H9 (cell line): ENCODE data around the gene NUP43. TPM values are rescaled to one million over a fixed set of nuclear protein-coding genes. Genes with fewer than 3 reads are reported as not detected.
"Not testable (repeated sequence)": the region's sequence is repeated elsewhere in the genome, so short reads cannot be mapped to it uniquely, and the experiment has no call there.

Experiments used
- DNase-seq: peaks from one replicate; pipeline ENCODE4 v3.0.0-alpha.2; 2017
- H2AFZ ChIP-seq: one replicate; pipeline ENCODE4 v1.6.1; 2013; ENCODE audit warnings: mild to moderate bottlenecking, low read length, control low read depth, moderate library complexity
- H2AK5ac ChIP-seq: 2 replicates; pipeline ENCODE4 v1.6.1; 2013; ENCODE audit warnings: low read length, control low read depth, mixed read lengths; ENCODE audit not compliant: insufficient read length
- H2BK120ac ChIP-seq: one replicate; pipeline ENCODE4 v1.6.1; 2013; ENCODE audit warnings: low read depth, mild to moderate bottlenecking, low read length, control low read depth, inconsistent platforms; ENCODE audit not compliant: poor library complexity, severe bottlenecking
- H2BK12ac ChIP-seq: 2 replicates; pipeline ENCODE4 v1.6.1; 2013; ENCODE audit warnings: low read length, control low read depth, mixed read lengths, low read depth; ENCODE audit not compliant: insufficient read length
- H2BK15ac ChIP-seq: 2 replicates; pipeline ENCODE4 v1.6.1; 2013; ENCODE audit warnings: low read depth, low read length, control low read depth
- H2BK20ac ChIP-seq: one replicate; pipeline ENCODE4 v1.6.1; 2013; ENCODE audit warnings: low read depth, mild to moderate bottlenecking, low read length, control low read depth, inconsistent platforms; ENCODE audit not compliant: poor library complexity, severe bottlenecking
- H2BK5ac ChIP-seq: 2 replicates; pipeline ENCODE4 v1.6.1; 2013; ENCODE audit warnings: low read length, control low read depth, mixed read lengths; ENCODE audit not compliant: insufficient read length
- H3K14ac ChIP-seq: 2 replicates; pipeline ENCODE4 v1.6.1; 2013; ENCODE audit warnings: low read length, control low read depth; ENCODE audit not compliant: insufficient read depth
- H3K18ac ChIP-seq: 2 replicates; pipeline ENCODE4 v1.6.1; 2013; ENCODE audit warnings: low read depth, mild to moderate bottlenecking, mixed read lengths, low read length, control low read depth; ENCODE audit not compliant: insufficient read length
- H3K23ac ChIP-seq: 2 replicates; pipeline ENCODE4 v1.6.1; 2013; ENCODE audit warnings: low read length, control low read depth, mixed read lengths, low read depth; ENCODE audit not compliant: insufficient read length
- H3K23me2 ChIP-seq: 2 replicates; pipeline ENCODE4 v1.6.1; 2013; ENCODE audit warnings: low read depth, mild to moderate bottlenecking, mixed read lengths, low read length, control low read depth; ENCODE audit not compliant: insufficient read length, poor library complexity, severe bottlenecking
- H3K27ac ChIP-seq: 2 replicates; pipeline ENCODE4 v1.5.1; 2013; ENCODE audit warnings: low read length, control low read depth, mixed read lengths, low read depth; ENCODE audit not compliant: insufficient read length
- H3K27me3 ChIP-seq: 2 replicates; pipeline ENCODE4 v1.6.1; 2013; ENCODE audit warnings: low read length, control low read depth, inconsistent platforms; ENCODE audit not compliant: insufficient read depth
- H3K4ac ChIP-seq: 2 replicates; pipeline ENCODE4 v1.6.1; 2013; ENCODE audit warnings: low read depth, mild to moderate bottlenecking, control low read depth, inconsistent platforms, low read length, moderate library complexity
- H3K4me1 ChIP-seq: 2 replicates; pipeline ENCODE4 v1.6.1; 2013; ENCODE audit warnings: low read length, control low read depth, inconsistent platforms; ENCODE audit not compliant: insufficient read depth
- H3K4me2 ChIP-seq: 2 replicates; pipeline ENCODE4 v1.6.1; 2013; ENCODE audit warnings: low read length, control low read depth, mixed read lengths; ENCODE audit not compliant: insufficient read length, insufficient read depth
- H3K56ac ChIP-seq: 2 replicates; pipeline ENCODE4 v1.6.1; 2013; ENCODE audit warnings: low read depth, mild to moderate bottlenecking, mixed read lengths, low read length, control low read depth; ENCODE audit not compliant: insufficient read length
- H3K79me1 ChIP-seq: 2 replicates; pipeline ENCODE4 v1.6.1; 2013; ENCODE audit warnings: low read depth, mild to moderate bottlenecking, moderate library complexity, low read length, control low read depth, inconsistent platforms; ENCODE audit not compliant: insufficient read depth, poor library complexity, severe bottlenecking
- H3K79me2 ChIP-seq: 2 replicates; pipeline ENCODE4 v1.6.1; 2013; ENCODE audit warnings: low read length, control low read depth, inconsistent platforms; ENCODE audit not compliant: insufficient read depth
- H3K9ac ChIP-seq: 2 replicates; pipeline ENCODE4 v1.6.1; 2013; ENCODE audit warnings: low read length, control low read depth, mixed read lengths; ENCODE audit not compliant: insufficient read length; ENCODE audit errors: extremely low read depth
- H3K9me3 ChIP-seq: one replicate; pipeline ENCODE4 v1.6.1; 2013; ENCODE audit warnings: low read depth, low read length, inconsistent platforms; ENCODE audit not compliant: control insufficient read depth
- H3T11ph ChIP-seq: one replicate; pipeline ENCODE4 v1.6.1; 2013; ENCODE audit warnings: mild to moderate bottlenecking, low read length, control low read depth, inconsistent platforms
- H4K20me1 ChIP-seq: one replicate; pipeline ENCODE4 v1.6.1; 2013; ENCODE audit not compliant: control insufficient read depth, insufficient read length, insufficient read depth
- H4K5ac ChIP-seq: 2 replicates; pipeline ENCODE4 v1.6.1; 2013; ENCODE audit warnings: low read depth, mild to moderate bottlenecking, mixed read lengths, low read length, control low read depth; ENCODE audit not compliant: insufficient read length
- H4K8ac ChIP-seq: replicated peaks from 2 replicates; pipeline ENCODE4 v1.6.1; 2013; ENCODE audit warnings: low read length, control low read depth, mixed read lengths, low read depth; ENCODE audit not compliant: insufficient read length
- H4K91ac ChIP-seq: 2 replicates; pipeline ENCODE4 v1.6.1; 2013; ENCODE audit warnings: low read depth, mild to moderate bottlenecking, moderate library complexity, mixed read lengths, low read length, control low read depth; ENCODE audit not compliant: insufficient read length
- H3K27ac Mint-ChIP-seq, 3 experiments: 2 replicates in 2 of 3; 3 replicates in 1 of 3; pipeline ENCODE4 v1.8.0; 2020 to 2021; ENCODE audit warnings: mixed read lengths in 3 of 3, mild to moderate bottlenecking in 1 of 3, moderate library complexity in 1 of 3
- H3K27me3 Mint-ChIP-seq: 2 replicates; pipeline ENCODE4 v1.8.0; 2021; ENCODE audit warnings: low read depth, mild to moderate bottlenecking, moderate library complexity, mixed read lengths
- H3K36me3 Mint-ChIP-seq, 3 experiments: 2 replicates in 2 of 3; 3 replicates in 1 of 3; pipeline ENCODE4 v1.8.0; 2020 to 2021; ENCODE audit warnings: low read depth in 3 of 3, mixed read lengths in 3 of 3; ENCODE audit not compliant: insufficient read depth in 1 of 3
- H3K4me1 Mint-ChIP-seq, 2 experiments: 2 replicates each; pipeline ENCODE4 v1.8.0; 2020; ENCODE audit warnings: mixed read lengths in 2 of 2
- H3K4me3 Mint-ChIP-seq, 2 experiments: 2 replicates in 1 of 2; 3 replicates in 1 of 2; pipeline ENCODE4 v1.8.0; 2020 to 2021; ENCODE audit warnings: mild to moderate bottlenecking in 2 of 2, mixed read lengths in 2 of 2, moderate library complexity in 1 of 2
- H3K9me3 Mint-ChIP-seq, 2 experiments: 2 replicates in 1 of 2; 3 replicates in 1 of 2; pipeline ENCODE4 v1.8.0; 2020; ENCODE audit warnings: mild to moderate bottlenecking in 2 of 2, mixed read lengths in 2 of 2, moderate library complexity in 1 of 2
- CTCF ChIP-seq: fragments of 200-600 bp; sonication (generic); conservative IDR thresholded peaks from 3 replicates; pipeline ENCODE4 v1.8.0; 2021; ENCODE audit warnings: antibody characterized with exemption, mild to moderate bottlenecking
- WGBS: extraction: QIAGEN DNeasy Blood & Tissue Kit; methylation state at CpG from one replicate; pipeline ENCODE4 v1.1.7; 2013; ENCODE audit warnings: missing lambda C conversion rate, low lambda C conversion rate, mixed read lengths; ENCODE audit not compliant: insufficient read length; ENCODE audit errors: extremely low coverage; 5-methylcytosine and 5-hydroxymethylcytosine counted together
- total RNA-seq: library from RNA; stranded (reverse); gene quantifications from 2 replicates; pipeline ENCODE4 v1.2.1, GENCODE V29; 2021

The NUP43 gene
- total RNA-seq, 1 experiment from 2014 or later, result 92.1 TPM

GRCh38 chr6:149683256-149683859 lies 63.0 kb downstream of the NUP43 start:
- Histone ChIP-seq H3K27ac (no peak overlapping the region), H3K4me2 (no peak overlapping the region), H3K23me2 (no peaks in the 10 kb centered on the region), H2BK20ac (no peak overlapping the region), H4K5ac (no peak overlapping the region), H3K9me3 (no peaks in the 10 kb centered on the region), H3T11ph (no peak overlapping the region), H3K4ac (no peak overlapping the region), H3K79me2 (no peaks in the 10 kb centered on the region), H4K8ac (no peak overlapping the region), H3K27me3 (no peaks in the 10 kb centered on the region), H2AFZ (no peak overlapping the region), H2AK5ac (no peak overlapping the region), H2BK120ac (no peak overlapping the region), H3K18ac (no peak overlapping the region), H3K9ac (no peak overlapping the region), H3K4me1 (no peaks in the 10 kb centered on the region), H2BK15ac (no peak overlapping the region), H3K14ac (no peak overlapping the region), H3K79me1 (no peaks in the 10 kb centered on the region), H2BK5ac (no peak overlapping the region), H3K23ac (no peak overlapping the region), H2BK12ac (no peak overlapping the region), H4K91ac (no peak overlapping the region), H4K20me1 (no peaks in the 10 kb centered on the region), H3K56ac (no peak overlapping the region)
- Mint-ChIP-seq H3K4me1 (no peaks in the 10 kb centered on the region; a peak in 1 of 4 replicates), H3K36me3 (peaks cover 10 to 36% (median 33%) of the 10 kb centered on the region in 3 experiments; a peak in 6 of 7 replicates), H3K27me3 (no peaks in the 10 kb centered on the region), H3K27ac (no peak overlapping the region; a peak in 1 of 7 replicates), H3K4me3 (no peak overlapping the region), H3K9me3 (no peaks in the 10 kb centered on the region)
- no CpG with 5 or more reads among the region's 4 CpGs for WGBS
- no peak for DNase-seq
- no peak for TF ChIP-seq CTCF

GRCh38 chr6:149681845-149682244 lies 64.5 kb downstream of the NUP43 start:
- not testable (repeated sequence) for DNase-seq

More at GRCh38 chr6:149681845-149682244, 64.5 kb downstream of the NUP43 start:
- H3K9me3 ChIP-seq, H3K9me3 Mint-ChIP-seq, H4K20me1 ChIP-seq, H3K4me1 Mint-ChIP-seq, H2BK20ac ChIP-seq, H2BK12ac ChIP-seq, H3K27me3 Mint-ChIP-seq, H3K14ac ChIP-seq, H3K4me2 ChIP-seq, H3K4me1 ChIP-seq, H3K79me1 ChIP-seq, H3K23me2 ChIP-seq, H4K8ac ChIP-seq, H3K27me3 ChIP-seq, H3K4ac ChIP-seq, H3K56ac ChIP-seq, H4K91ac ChIP-seq, H3T11ph ChIP-seq, H3K4me3 Mint-ChIP-seq, H2BK15ac ChIP-seq, H2BK5ac ChIP-seq, H3K9ac ChIP-seq, H3K18ac ChIP-seq, H2BK120ac ChIP-seq, H4K5ac ChIP-seq, H3K79me2 ChIP-seq, H3K27ac ChIP-seq, H2AK5ac ChIP-seq, H3K23ac ChIP-seq, H2AFZ ChIP-seq: not testable (repeated sequence)
- no CpG with 5 or more reads among the region's 14 CpGs for WGBS
- H3K27ac Mint-ChIP-seq, result peak overlapping the region in 1 of 3 experiments; percentile 20; a peak in 1 of 7 replicates
- H3K36me3 Mint-ChIP-seq, result peaks cover 10 to 42% (median 38%) of the 10 kb centered on the region in 3 experiments; a peak in 6 of 7 replicates
